HepG2 (cell line): ENCODE results near the gene TMEM131L. TPM values are rescaled to one million over a fixed set of nuclear protein-coding genes. Genes with fewer than 3 reads are reported as not detected.

ENCODE experiments used
- ATAC-seq: fragments of 200-7000 bp; cut with Tn5 transposase; 3 replicates; pipeline ENCODE4 v1.9.1; 2020; ENCODE audit warnings: mild to moderate bottlenecking, moderate library complexity
- BruUV-seq: library from RNA; stranded (reverse); fragments of 400-500 nt; replicated peaks from 2 replicates; lab custom pipeline; 2021; lab: Mats Ljungman, UMichigan
- CTCF ChIA-PET: fragments of 300-600 bp; formaldehyde crosslinking; extraction: SDS; loops from one replicate; lab custom pipeline; 2021; ENCODE audit warnings: low total read pairs, inconsistent platforms, low intra/inter-chr PET ratio; lab: Yijun Ruan, JAX
- POLR2A ChIA-PET: fragments of 350-600 bp; sonication (Branson Sonifier 250); formaldehyde crosslinking; loops from one replicate; lab custom pipeline; 2020; ENCODE audit warnings: antibody characterized with exemption, inconsistent platforms; lab: Yijun Ruan, JAX
- DNase-seq: peaks from one replicate; pipeline ENCODE4 v3.0.0-alpha.2; 2015; ENCODE audit warnings: low spot score
- FAIRE-seq: peaks from 3 replicates; lab custom pipeline; 2011; peaks lifted over from hg19 to GRCh38; lab: Jason Lieb, UNC
- H2AFZ ChIP-seq: one replicate; pipeline ENCODE4 v1.6.1; 2011; ENCODE audit warnings: low read length, inconsistent platforms
- H3K27ac ChIP-seq: fragments of 300-600 bp; 3 replicates; pipeline ENCODE4 v1.8.0; 2011; ENCODE audit warnings: mixed run types, mild to moderate bottlenecking, mixed read lengths, low read length, inconsistent platforms; ENCODE audit not compliant: insufficient read depth; ENCODE audit errors: extremely low read length
- H3K27me3 ChIP-seq, 2 experiments: fragments of 200-600 bp in 1 of 2; 2 replicates in 1 of 2; 3 replicates in 1 of 2; pipeline versions ENCODE4 v1.6.0 to v1.8.0; 2011; ENCODE audit warnings: low read length in 2 of 2, mild to moderate bottlenecking in 2 of 2, moderate library complexity in 2 of 2, inconsistent platforms in 1 of 2; ENCODE audit not compliant: insufficient read depth in 2 of 2, control insufficient read depth in 1 of 2
- H3K36me3 ChIP-seq, 2 experiments: fragments of 200-600 bp in 1 of 2; replicated peaks in 1 of 2; 2 replicates in 1 of 2; 3 replicates in 1 of 2; pipeline versions ENCODE4 v1.5.1 to v1.8.0; 2011; ENCODE audit warnings: low read length in 2 of 2, inconsistent platforms in 1 of 2; ENCODE audit not compliant: insufficient read depth in 2 of 2, control insufficient read depth in 1 of 2
- H3K4me1 ChIP-seq: 2 replicates; pipeline ENCODE4 v1.5.1; 2012; ENCODE audit warnings: low read length, inconsistent platforms; ENCODE audit not compliant: insufficient read depth
- H3K4me2 ChIP-seq: 2 replicates; pipeline ENCODE4 v1.6.0; 2011; ENCODE audit warnings: low read depth, low read length, inconsistent platforms
- H3K4me3 ChIP-seq, 3 experiments: fragments of 200-600 bp in 1 of 3; sonication (generic), shearing (Covaris generic) in 1 of 3; replicated peaks in 1 of 3; 2 replicates each; pipeline ENCODE4 v1.5.1; 2011 to 2016; ENCODE audit warnings: low read length in 3 of 3, inconsistent platforms in 2 of 3, low read depth in 2 of 3, mild to moderate bottlenecking in 2 of 3, control low read depth in 1 of 3, mixed read lengths in 1 of 3; ENCODE audit not compliant: insufficient read depth in 1 of 3
- H3K79me2 ChIP-seq: one replicate; pipeline ENCODE4 v1.6.1; 2011; ENCODE audit warnings: low read length, inconsistent platforms; ENCODE audit not compliant: insufficient read depth
- H3K9ac ChIP-seq: 2 replicates; pipeline ENCODE4 v1.6.0; 2011; ENCODE audit warnings: mild to moderate bottlenecking, low read depth, low read length, inconsistent platforms; ENCODE audit not compliant: insufficient read depth
- H3K9me3 ChIP-seq: 2 replicates; pipeline ENCODE4 v1.5.1; 2012; ENCODE audit warnings: mild to moderate bottlenecking, low read length
- H4K20me1 ChIP-seq: 2 replicates; pipeline ENCODE4 v1.6.0; 2011; ENCODE audit warnings: inconsistent platforms, mild to moderate bottlenecking, low read length, moderate library complexity; ENCODE audit not compliant: insufficient read depth
- BHLHE40 ChIP-seq: IDR thresholded peaks from 2 replicates; pipeline ENCODE4 v1.6.1; 2011; ENCODE audit warnings: low read length, improper control_type of control experiment
- ETV5 ChIP-seq: IDR thresholded peaks from 2 replicates; pipeline ENCODE4 v1.6.1; 2018; ENCODE audit warnings: missing biosample characterization, missing genetic modification reagents, inconsistent platforms, borderline replicate concordance
- HBP1 ChIP-seq: IDR thresholded peaks from 2 replicates; pipeline ENCODE4 v1.6.1; 2016; ENCODE audit warnings: low read depth, control low read depth
- HNF4G ChIP-seq, 2 experiments: sonication (generic) in 1 of 2; formaldehyde crosslinking in 1 of 2; IDR thresholded peaks; 2 replicates each; pipeline versions ENCODE4 v1.4.0 to v1.6.1; 2011 to 2020; ENCODE audit warnings: borderline replicate concordance in 2 of 2, low read depth in 2 of 2, mild to moderate bottlenecking in 2 of 2, low read length in 1 of 2, missing genetic modification reagents in 1 of 2, moderate library complexity in 1 of 2
- NFRKB ChIP-seq: fragments of 450-650 bp; IDR thresholded peaks from 2 replicates; pipeline ENCODE4 v1.6.1; 2017
- PRPF4 ChIP-seq: fragments of 200-400 bp; formaldehyde crosslinking; IDR thresholded peaks from 2 replicates; pipeline ENCODE4 v1.6.1; 2016; ENCODE audit warnings: low read length, low read depth; ENCODE audit not compliant: poor library complexity, severe bottlenecking
- ZBTB1 ChIP-seq: sonication (generic); formaldehyde crosslinking; IDR thresholded peaks from 2 replicates; pipeline ENCODE4 v1.4.0; 2020; ENCODE audit warnings: missing genetic modification reagents, borderline replicate concordance
- ZBTB37 ChIP-seq: sonication (generic); formaldehyde crosslinking; IDR thresholded peaks from 2 replicates; pipeline ENCODE4 v1.4.0; 2020; ENCODE audit warnings: mild to moderate bottlenecking, missing genetic modification reagents
- ZNF138 ChIP-seq: sonication (generic); formaldehyde crosslinking; IDR thresholded peaks from 2 replicates; pipeline ENCODE4 v1.5.0; 2020; ENCODE audit warnings: mild to moderate bottlenecking, low read depth, missing genetic modification reagents
- ZNF737 ChIP-seq: sonication (generic); formaldehyde crosslinking; IDR thresholded peaks from 2 replicates; pipeline ENCODE4 v1.5.0; 2020; ENCODE audit warnings: missing genetic modification reagents, mild to moderate bottlenecking, borderline replicate concordance
- ZSCAN30 ChIP-seq: sonication (generic); formaldehyde crosslinking; IDR thresholded peaks from 2 replicates; pipeline ENCODE4 v1.5.0; 2020; ENCODE audit warnings: mild to moderate bottlenecking, missing genetic modification reagents
- WGBS: methylation state at CpG from one replicate; pipeline ENCODE4 v1.1.6; 2017; ENCODE audit warnings: low lambda C conversion rate; 5-methylcytosine and 5-hydroxymethylcytosine counted together
- in situ Hi-C: cut with HindIII; loops from 2 replicates; pipeline ENCODE4 v1.10.0; 2017; ENCODE audit warnings: low pct_unique_long_range_greater_than_20kb; ENCODE audit not compliant: extremely low pct_ligation_motif_present
- intact Hi-C: fragments of 100-400 bp; cut with micrococcal nuclease; formaldehyde crosslinking; loops from one replicate; pipeline ENCODE4 v1.10.0; 2022; ENCODE audit not compliant: unreplicated experiment
- polyA plus RNA-seq, 8 experiments: library from polyadenylated mRNA; depleted of rRNA in 3 of 8; stranded (reverse) in 7 of 8; unstranded in 1 of 8; fragments of >200 nt; fragmentation: Illumina TruSeq in 4 of 8; extraction: Trizol in 4 of 8; gene quantifications; 2 replicates each; pipeline versions ENCODE4 v1.2.1 to v1.2.3, GENCODE V29; 2011 to 2016; ENCODE audit warnings: low read depth in 4 of 8, missing spikeins in 1 of 8, mixed read lengths in 1 of 8; ENCODE audit not compliant: insufficient read depth in 1 of 8
- total RNA-seq, 5 experiments: library from RNA; depleted of rRNA; stranded (reverse); fragments of >200 nt; fragmentation: Illumina TruSeq; extraction: Trizol; gene quantifications; 2 replicates each; pipeline ENCODE4 v1.2.3, GENCODE V29; 2016; ENCODE audit warnings: low read depth in 1 of 5
- TF ChIP-seq, protein P1 (sequence below): sonication (generic); formaldehyde crosslinking; IDR thresholded peaks from 2 replicates; pipeline ENCODE4 v1.4.0; 2020; ENCODE audit warnings: missing genetic modification reagents

Gene TMEM131L
- total and polyA plus RNA-seq, 2 of the 13 experiments (the other 11 are each of a cell fraction or from before 2014, with no cell fraction given): 2.2 to 4.5 TPM

GRCh38 chr4:153542131-153542530, 76.0 kb downstream of the TMEM131L start:
- no peak for TF ChIP-seq ZBTB1 (CRISPR knock-in tag)
- no peak for TF ChIP-seq ZSCAN30 (CRISPR knock-in tag)
- TF ChIP-seq HNF4G (IDR thresholded peaks at IDR 0.05; ENCODE audit: borderline replicate concordance, low read depth, low read length): no peak
- TF ChIP-seq HNF4G (CRISPR knock-in tag; IDR thresholded peaks at IDR 0.05; ENCODE audit: borderline replicate concordance, low read depth): no peak
- TF ChIP-seq, protein P1, sequence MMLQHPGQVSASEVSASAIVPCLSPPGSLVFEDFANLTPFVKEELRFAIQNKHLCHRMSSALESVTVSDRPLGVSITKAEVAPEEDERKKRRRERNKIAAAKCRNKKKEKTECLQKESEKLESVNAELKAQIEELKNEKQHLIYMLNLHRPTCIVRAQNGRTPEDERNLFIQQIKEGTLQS (CRISPR knock-in tag): no peak
- TF ChIP-seq HBP1 (CRISPR knock-in tag): no peak
- no peak for TF ChIP-seq ZBTB37 (CRISPR knock-in tag)
- TF ChIP-seq PRPF4: no peak
- TF ChIP-seq ZNF138 (CRISPR knock-in tag): no peak
- no peak for TF ChIP-seq BHLHE40
- no peak for TF ChIP-seq ETV5 (CRISPR knock-in tag)
- no peak for TF ChIP-seq ZNF737 (CRISPR knock-in tag)
- TF ChIP-seq NFRKB: no peak

More at GRCh38 chr4:153542131-153542530, 76.0 kb downstream of the TMEM131L start:
- no peak for ATAC-seq
- no peaks in the 10 kb centered on the region for H3K4me1 ChIP-seq
- no peak for DNase-seq
- no peaks in the 10 kb centered on the region for H4K20me1 ChIP-seq
- no peak overlapping the region for H3K4me3 ChIP-seq
- ChIA-PET CTCF (no interaction called here), POLR2A (no interaction called here)
- H3K9me3 ChIP-seq: no peaks in the 10 kb centered on the region
- intact Hi-C loops (no loop called here), in situ Hi-C loops (no loop called here)
- H3K4me2 ChIP-seq: no peak overlapping the region
- H3K36me3 ChIP-seq: no peaks in the 10 kb centered on the region
- H3K27ac ChIP-seq: no peak overlapping the region
- no peak overlapping the region for H2AFZ ChIP-seq
- H3K9ac ChIP-seq: no peak overlapping the region
- no peak for FAIRE-seq
- BruUV-seq: no TSS peak
- H3K27me3 ChIP-seq: no peaks in the 10 kb centered on the region
- WGBS: 80% methylated on average over 6 of the region's 6 CpGs
- H3K79me2 ChIP-seq: no peaks in the 10 kb centered on the region
